Stimulated activated CD8-positive, alpha-beta memory T cell treated with anti-CD3 and anti-CD28 coated beads, Interleukin-12 subunit alpha, Interleukin-12 subunit beta, amount 100 ng/mL, for 24 hours (primary cell): ENCODE results near the gene PHLPP1.
"Not testable (repeated sequence)": the region's sequence is repeated elsewhere in the genome, so short reads cannot be mapped to it uniquely, and the experiment has no call there.

Experiments
- DNase-seq: peaks from one replicate; pipeline ENCODE4 v3.0.0-alpha.2; 2020; ENCODE audit errors: extremely low read depth

The PHLPP1 gene

DNA sequence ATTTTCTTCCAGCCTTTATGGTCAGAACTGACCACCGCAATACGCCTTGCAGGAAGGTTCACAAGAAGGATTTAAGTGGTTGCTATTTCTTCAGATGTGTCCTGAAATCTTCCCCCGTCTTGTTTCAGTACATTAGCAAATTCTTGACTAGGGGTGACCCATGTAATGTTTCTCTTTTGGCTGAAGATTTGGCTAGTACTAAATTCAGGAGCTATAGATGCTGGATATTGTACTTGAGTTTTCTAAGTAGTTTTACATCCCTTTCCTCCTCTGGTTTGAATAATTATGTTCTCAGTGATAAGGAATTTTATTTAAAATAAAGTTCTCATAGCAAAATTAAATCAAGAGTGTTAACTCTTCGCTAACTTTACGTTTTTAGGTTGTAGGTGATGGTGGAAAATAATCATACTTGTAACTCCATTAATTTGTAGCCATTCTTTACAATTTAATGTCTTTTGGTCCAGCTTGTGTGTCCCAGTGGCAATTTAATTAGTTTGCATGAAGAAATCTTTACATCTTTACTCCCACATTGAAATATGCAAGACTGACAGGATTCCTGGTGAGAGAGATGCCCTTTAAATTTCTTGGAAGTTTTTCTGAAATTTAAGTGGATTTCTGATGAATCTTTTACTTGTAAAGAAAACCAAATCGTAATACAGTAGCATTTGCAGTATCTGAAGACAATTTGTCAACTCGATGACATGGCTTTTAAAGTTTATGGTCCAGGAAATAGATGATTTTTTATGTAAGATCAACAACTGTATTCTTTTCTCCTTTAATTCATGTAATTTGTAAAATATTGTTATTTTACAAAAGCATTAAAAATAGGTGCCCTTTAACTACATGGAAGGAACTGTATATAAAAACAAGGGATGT lies 2.8 kb downstream of the PHLPP1 start:
- DNase-seq = no peak

DNA sequence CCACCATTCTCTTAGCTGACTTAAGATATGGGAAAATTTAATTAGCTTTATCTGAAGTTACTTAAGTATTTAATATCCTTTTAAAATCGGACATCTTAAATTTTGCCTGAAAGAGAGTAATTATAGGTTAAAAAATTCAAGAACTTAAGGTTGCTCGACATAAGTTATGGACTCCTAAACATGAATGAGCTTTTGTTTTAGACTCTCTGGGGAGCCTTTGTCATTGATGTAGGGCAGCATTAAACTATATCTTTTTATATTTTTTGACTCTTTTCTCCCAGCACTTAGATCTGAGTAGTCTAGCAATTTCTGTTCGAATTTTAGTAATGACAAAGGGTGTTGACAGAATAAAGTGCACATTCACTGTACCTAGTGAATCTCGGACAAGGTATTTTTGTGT lies 4.7 kb downstream of the PHLPP1 start:
- no peak for DNase-seq

- no peak for DNase-seq
These were observed 5.6 kb downstream of the PHLPP1 start for GRCh38 chr18:62720766-62721613.

- DNase-seq = no peak
These were observed 6.8 kb downstream of the PHLPP1 start for GRCh38 chr18:62721839-62722795.

- no peak for DNase-seq
These were observed 8.4 kb downstream of the PHLPP1 start for GRCh38 chr18:62723666-62724281.

DNA sequence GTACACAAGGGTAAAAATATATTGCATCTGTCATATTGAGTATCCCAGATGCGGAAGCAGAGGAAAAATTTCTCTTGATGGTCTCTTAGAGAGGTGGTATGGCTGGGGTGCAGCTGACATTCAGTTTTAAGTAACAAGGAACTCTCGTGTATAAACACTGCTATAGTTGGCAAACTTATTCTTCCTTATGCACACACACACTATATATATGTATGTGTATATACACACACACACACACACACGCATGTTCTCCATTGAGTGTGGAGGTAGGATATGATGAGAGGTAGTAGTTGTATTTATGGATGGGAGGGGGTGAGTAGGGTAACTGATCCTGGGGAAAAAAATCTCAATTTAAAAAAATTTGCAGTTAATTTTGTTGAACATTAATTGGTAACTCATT lies 10.6 kb downstream of the PHLPP1 start:
- no peak for DNase-seq

- DNase-seq = no peak
These were observed 12.9 kb downstream of the PHLPP1 start for GRCh38 chr18:62728254-62728653.

GRCh38 chr18:62729487-62730386 lies 14.4 kb downstream of the PHLPP1 start:
- no peak for DNase-seq

GRCh38 chr18:62730941-62731340 lies 15.6 kb downstream of the PHLPP1 start:
- no peak for DNase-seq

GRCh38 chr18:62732617-62733016 lies 17.3 kb downstream of the PHLPP1 start:
- DNase-seq = no peak

DNA sequence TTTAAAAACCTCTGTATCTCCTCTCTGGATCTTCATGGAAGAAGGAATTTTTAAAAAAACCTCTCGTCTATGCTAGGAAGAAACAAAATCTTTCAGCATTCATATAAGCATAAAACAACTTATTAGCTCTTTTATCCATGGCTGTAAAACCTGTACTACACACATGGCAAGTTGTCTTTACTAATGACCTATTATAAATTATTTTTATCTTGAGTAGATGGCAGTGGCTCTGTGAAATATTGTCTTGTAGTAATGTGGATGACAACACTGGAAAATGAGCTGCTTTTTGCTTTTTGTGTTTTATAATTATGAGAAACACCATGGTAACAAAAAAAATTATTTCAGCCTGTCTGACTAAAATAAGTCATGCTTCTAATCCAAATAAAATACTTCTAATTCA lies 18.9 kb downstream of the PHLPP1 start:
- DNase-seq = no peak

GRCh38 chr18:62735387-62735786 lies 20.0 kb downstream of the PHLPP1 start:
- DNase-seq = no peak

- no peak for DNase-seq
These were observed 20.9 kb downstream of the PHLPP1 start for GRCh38 chr18:62736077-62736855.

DNA sequence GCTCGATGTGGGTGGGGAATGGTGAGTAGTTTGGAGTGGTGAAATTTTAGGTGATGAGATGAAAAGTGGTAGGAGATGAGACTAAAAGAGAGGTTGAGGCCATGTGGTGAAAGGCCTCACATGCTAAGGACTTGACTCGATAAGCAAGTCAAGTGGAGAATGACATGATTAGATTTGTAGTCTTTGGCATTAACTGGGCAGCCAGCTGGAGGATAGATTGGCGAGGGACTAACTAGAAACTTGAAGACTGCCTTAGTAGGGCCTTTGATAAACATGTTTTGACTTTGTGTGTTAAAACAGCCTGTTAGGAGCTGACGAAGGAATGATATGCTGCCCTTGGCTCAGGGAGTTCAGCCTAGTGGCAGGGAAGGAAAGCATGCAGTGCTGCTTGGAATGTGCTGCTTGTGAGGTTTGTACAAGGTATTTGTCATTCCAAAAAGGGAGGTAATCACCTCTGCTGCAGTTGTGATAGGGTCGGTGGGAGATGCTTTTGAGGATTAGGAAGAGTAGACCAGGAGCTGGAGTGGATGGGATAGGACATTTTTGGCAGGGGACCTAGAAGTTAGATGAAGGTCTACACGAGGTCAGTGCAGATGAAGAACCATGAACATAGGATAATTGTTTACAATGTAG lies 22.0 kb downstream of the PHLPP1 start:
- no peak for DNase-seq

DNA sequence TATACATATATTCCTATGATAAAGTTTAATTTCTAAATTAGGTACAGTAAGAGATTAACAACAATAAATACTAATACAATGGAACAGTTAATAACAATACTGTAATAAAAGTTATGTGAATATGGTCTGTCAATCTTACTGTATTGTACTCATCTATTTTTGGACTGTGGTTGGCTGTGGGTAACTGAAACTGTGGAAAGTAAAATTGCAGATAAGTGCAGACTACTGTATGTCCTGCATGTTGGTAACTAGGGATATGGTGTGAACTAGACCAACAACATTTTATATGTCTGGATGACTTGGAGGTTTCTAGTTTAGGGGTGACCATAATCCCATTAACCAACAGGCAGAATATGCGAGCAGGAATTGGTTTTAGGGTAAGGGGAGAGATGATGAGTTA lies 23.3 kb downstream of the PHLPP1 start:
- no peak for DNase-seq

DNA sequence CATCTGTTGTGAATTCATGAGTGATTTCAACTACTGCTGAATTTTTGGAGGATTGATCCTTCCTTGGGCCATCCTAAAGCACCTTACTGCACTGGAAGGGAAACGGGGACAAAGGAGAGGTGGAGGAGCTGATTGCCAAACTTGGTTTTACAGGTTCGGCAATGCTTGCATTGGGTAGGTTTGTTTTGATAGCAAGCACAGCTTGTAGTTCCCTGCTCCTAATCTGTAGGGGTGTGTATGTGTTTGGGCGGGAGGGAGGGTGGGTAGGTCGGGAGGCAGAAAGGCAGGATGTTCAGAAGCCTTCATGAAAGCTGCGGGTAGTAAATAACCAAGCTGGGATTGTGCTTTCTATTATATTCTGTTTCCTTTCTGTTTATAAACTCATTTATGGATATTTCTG lies 24.6 kb downstream of the PHLPP1 start:
- no peak for DNase-seq

DNA sequence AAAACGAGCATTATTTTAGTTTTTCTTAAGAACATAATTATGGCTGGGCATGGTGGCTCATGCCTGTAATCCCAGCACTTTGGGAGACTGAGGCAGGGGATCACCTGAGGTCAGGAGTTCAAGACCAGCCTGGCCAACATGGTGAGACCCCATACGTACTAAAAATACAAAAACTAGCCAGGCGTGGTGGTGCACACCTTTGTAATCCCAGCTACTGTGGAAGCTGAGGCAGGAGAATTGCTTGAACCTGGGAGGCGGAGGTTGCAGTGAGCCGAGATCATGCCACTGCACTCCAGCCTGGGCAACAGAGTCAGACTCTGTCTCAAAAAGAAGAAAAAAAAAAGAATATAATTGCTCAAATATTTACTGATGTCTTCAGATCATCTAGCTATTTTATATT lies 25.3 kb downstream of the PHLPP1 start:
- DNase-seq = not testable (repeated sequence)

- no peak for DNase-seq
These were observed 25.8 kb downstream of the PHLPP1 start for GRCh38 chr18:62741118-62741566.

- DNase-seq = no peak
These were observed 26.2 kb downstream of the PHLPP1 start for GRCh38 chr18:62741584-62741983.
